22Rv1 (cell line): Measurements from ENCODE around the gene LRRC7.

Source experiments
- ZFX ChIP-seq: fragments of 450-650 bp; IDR thresholded peaks from 2 replicates; pipeline ENCODE4 v1.6.1; 2017; ENCODE audit warnings: antibody characterized with exemption, borderline replicate concordance
- TF ChIP-seq, protein P1 (sequence below): fragments of 450-650 bp; IDR thresholded peaks from 2 replicates; pipeline ENCODE4 v1.5.1; 2017; ENCODE audit warnings: mild to moderate bottlenecking

DNA sequence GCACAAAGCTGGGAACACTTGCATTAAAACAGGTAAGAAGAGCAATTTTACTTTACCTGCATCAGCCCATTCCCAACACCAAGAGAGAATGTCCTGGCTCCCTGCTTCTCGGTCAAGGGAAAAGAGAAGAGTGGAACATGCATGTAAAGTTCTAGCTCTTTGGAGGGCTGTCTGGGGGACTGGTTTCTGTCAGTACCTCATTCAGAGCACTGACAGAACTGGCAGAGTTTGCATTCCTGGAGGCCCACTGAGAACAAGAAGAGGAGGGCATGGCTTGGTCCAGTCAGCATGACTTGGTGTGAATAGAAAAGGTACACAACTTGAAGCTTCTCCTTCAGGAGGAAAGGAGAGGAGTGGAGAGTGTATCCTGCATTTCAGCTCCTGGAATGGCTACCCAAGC is 83.9 kb downstream of the LRRC7 start:
- TF ChIP-seq, protein P1, sequence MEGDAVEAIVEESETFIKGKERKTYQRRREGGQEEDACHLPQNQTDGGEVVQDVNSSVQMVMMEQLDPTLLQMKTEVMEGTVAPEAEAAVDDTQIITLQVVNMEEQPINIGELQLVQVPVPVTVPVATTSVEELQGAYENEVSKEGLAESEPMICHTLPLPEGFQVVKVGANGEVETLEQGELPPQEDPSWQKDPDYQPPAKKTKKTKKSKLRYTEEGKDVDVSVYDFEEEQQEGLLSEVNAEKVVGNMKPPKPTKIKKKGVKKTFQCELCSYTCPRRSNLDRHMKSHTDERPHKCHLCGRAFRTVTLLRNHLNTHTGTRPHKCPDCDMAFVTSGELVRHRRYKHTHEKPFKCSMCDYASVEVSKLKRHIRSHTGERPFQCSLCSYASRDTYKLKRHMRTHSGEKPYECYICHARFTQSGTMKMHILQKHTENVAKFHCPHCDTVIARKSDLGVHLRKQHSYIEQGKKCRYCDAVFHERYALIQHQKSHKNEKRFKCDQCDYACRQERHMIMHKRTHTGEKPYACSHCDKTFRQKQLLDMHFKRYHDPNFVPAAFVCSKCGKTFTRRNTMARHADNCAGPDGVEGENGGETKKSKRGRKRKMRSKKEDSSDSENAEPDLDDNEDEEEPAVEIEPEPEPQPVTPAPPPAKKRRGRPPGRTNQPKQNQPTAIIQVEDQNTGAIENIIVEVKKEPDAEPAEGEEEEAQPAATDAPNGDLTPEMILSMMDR: no peak
- no peak for TF ChIP-seq ZFX
